ENCODE measurements around the gene NTN1.

NTN1 gene

GRCh38 chr17:9221147-9221921, 200.0 kb downstream of the NTN1 start:
- Histone ChIP-seq H3K27ac (ENCODE audit: low read depth, low read length) (no peak overlapping the region), H3K9me3 (ENCODE audit: control insufficient read depth, insufficient read depth, low read length) (peaks cover 2% of the 10 kb centered on the region; the same call in 1 of the 2 replicates), H3K9me2 (replicated peaks; ENCODE audit: control insufficient read depth, low read length) (no peaks in the 10 kb centered on the region), H3K4me1 (ENCODE audit: control insufficient read depth, low read length) (no peaks in the 10 kb centered on the region), H3K27me3 (ENCODE audit: control insufficient read depth, low read length) (no peaks in the 10 kb centered on the region), H3F3A (ENCODE audit: control insufficient read depth, insufficient read depth) (no peaks in the 10 kb centered on the region), H3K36me3 (ENCODE audit: control insufficient read depth, low read length) (no peaks in the 10 kb centered on the region), H3K4me3 (ENCODE audit: low read length) (no peak overlapping the region), H4K20me1 (ENCODE audit: control insufficient read depth, insufficient read depth, low read depth, low read length) (no peaks in the 10 kb centered on the region), H3K4me2 (ENCODE audit: low read length) (no peak overlapping the region), H3K79me2 (ENCODE audit: control insufficient read depth, low read length) (no peaks in the 10 kb centered on the region)
- TF ChIP-seq CTCF (IDR thresholded peaks at IDR 0.05; ENCODE audit: low read depth, low read length, poor library complexity, severe bottlenecking) (no peak), EZH2phosphoT487 (IDR thresholded peaks at IDR 0.05; ENCODE audit: borderline replicate concordance, low read length) (no peak)

DNA sequence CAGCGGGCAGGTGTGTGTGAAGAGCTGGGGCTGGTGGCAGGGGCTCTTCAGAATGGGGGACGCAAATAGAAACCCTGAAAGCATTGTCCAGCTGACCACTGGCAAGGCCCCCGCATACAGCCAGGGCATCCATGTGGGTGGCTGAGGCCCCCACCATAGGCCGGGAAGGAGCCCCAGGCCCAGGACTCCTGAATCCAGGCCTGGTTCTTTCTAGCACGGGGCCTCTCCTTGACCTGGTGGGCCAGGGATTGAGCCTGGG, 200.5 kb downstream of the NTN1 start:
- H3K4me1 ChIP-seq (ENCODE audit: control insufficient read depth, low read length) = peaks cover 5% of the 10 kb centered on the region; the same call in 1 of the 2 replicates
- H3K36me3 ChIP-seq (ENCODE audit: control insufficient read depth, low read length) = no peaks in the 10 kb centered on the region
- H3K9me3 ChIP-seq (ENCODE audit: control insufficient read depth, insufficient read depth, low read length) = no peaks in the 10 kb centered on the region
- H3K4me3 ChIP-seq (ENCODE audit: low read length) = no peak overlapping the region
- H4K20me1 ChIP-seq (ENCODE audit: control insufficient read depth, insufficient read depth, low read depth, low read length) = no peaks in the 10 kb centered on the region
- no peak overlapping the region for H3K27ac ChIP-seq (ENCODE audit: low read depth, low read length)
- no peak overlapping the region for H3K4me2 ChIP-seq (ENCODE audit: low read length)
- H3F3A ChIP-seq (ENCODE audit: control insufficient read depth, insufficient read depth) = no peaks in the 10 kb centered on the region
- TF ChIP-seq CTCF (IDR thresholded peaks at IDR 0.05; ENCODE audit: low read depth, low read length, poor library complexity, severe bottlenecking) (no peak), EZH2phosphoT487 (IDR thresholded peaks at IDR 0.05; ENCODE audit: borderline replicate concordance, low read length) (no peak)
- H3K27me3 ChIP-seq (ENCODE audit: control insufficient read depth, low read length) = no peaks in the 10 kb centered on the region
- no peaks in the 10 kb centered on the region for H3K79me2 ChIP-seq (ENCODE audit: control insufficient read depth, low read length)
- H3K9me2 ChIP-seq (replicated peaks; ENCODE audit: control insufficient read depth, low read length) = no peaks in the 10 kb centered on the region

DNA sequence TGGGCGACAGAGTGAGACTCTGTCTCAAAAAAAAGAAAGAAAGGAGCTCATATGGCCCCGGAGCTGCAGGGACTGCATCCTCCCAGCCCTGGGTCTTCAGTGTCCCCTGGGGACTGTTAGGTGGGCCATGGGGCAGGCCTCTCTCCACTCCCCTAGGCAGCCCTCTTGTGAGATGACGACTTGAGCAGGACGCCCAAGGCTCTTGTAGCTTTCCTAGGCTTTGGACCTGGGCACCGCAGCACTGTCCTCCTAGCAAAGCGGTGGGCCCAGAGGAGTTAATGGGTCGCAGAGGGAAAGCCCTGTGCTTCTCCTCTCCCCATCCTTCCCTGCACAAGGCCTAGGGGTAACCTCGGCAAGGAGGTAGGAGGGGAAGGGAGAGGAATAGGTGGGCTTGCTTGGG, 202.2 kb downstream of the NTN1 start:
- no peaks in the 10 kb centered on the region for H3K36me3 ChIP-seq (ENCODE audit: control insufficient read depth, low read length)
- H3K27me3 ChIP-seq (ENCODE audit: control insufficient read depth, low read length) = no peaks in the 10 kb centered on the region
- no peaks in the 10 kb centered on the region for H3K9me2 ChIP-seq (replicated peaks; ENCODE audit: control insufficient read depth, low read length)
- H3K79me2 ChIP-seq (ENCODE audit: control insufficient read depth, low read length) = no peaks in the 10 kb centered on the region
- peaks cover 6% of the 10 kb centered on the region; the same call in 1 of the 2 replicates for H3K4me1 ChIP-seq (ENCODE audit: control insufficient read depth, low read length)
- no peak overlapping the region for H3K4me2 ChIP-seq (ENCODE audit: low read length)
- H4K20me1 ChIP-seq (ENCODE audit: control insufficient read depth, insufficient read depth, low read depth, low read length) = no peaks in the 10 kb centered on the region
- no peak overlapping the region for H3K4me3 ChIP-seq (ENCODE audit: low read length)
- no peak overlapping the region for H3K27ac ChIP-seq (ENCODE audit: low read depth, low read length)
- no peaks in the 10 kb centered on the region for H3K9me3 ChIP-seq (ENCODE audit: control insufficient read depth, insufficient read depth, low read length)
- TF ChIP-seq CTCF (IDR thresholded peaks at IDR 0.05; ENCODE audit: low read depth, low read length, poor library complexity, severe bottlenecking) (no peak), EZH2phosphoT487 (IDR thresholded peaks at IDR 0.05; ENCODE audit: borderline replicate concordance, low read length) (no peak)
- no peaks in the 10 kb centered on the region for H3F3A ChIP-seq (ENCODE audit: control insufficient read depth, insufficient read depth)

Data from DOHH2 (cell line).